ENCODE measurements around the gene ZNF417.
"Not testable (repeated sequence)": the region's sequence is repeated elsewhere in the genome, so short reads cannot be mapped to it uniquely, and the experiment has no call there.

Gene ZNF417

GRCh38 chr19:57887195-57887941, 29.0 kb downstream of the ZNF417 start:
- DNase-seq (ENCODE audit: low read depth in 2 of 2): no peak

GRCh38 chr19:57886046-57886445, 30.3 kb downstream of the ZNF417 start:
- no peak for DNase-seq (ENCODE audit: low read depth in 2 of 2)

DNA sequence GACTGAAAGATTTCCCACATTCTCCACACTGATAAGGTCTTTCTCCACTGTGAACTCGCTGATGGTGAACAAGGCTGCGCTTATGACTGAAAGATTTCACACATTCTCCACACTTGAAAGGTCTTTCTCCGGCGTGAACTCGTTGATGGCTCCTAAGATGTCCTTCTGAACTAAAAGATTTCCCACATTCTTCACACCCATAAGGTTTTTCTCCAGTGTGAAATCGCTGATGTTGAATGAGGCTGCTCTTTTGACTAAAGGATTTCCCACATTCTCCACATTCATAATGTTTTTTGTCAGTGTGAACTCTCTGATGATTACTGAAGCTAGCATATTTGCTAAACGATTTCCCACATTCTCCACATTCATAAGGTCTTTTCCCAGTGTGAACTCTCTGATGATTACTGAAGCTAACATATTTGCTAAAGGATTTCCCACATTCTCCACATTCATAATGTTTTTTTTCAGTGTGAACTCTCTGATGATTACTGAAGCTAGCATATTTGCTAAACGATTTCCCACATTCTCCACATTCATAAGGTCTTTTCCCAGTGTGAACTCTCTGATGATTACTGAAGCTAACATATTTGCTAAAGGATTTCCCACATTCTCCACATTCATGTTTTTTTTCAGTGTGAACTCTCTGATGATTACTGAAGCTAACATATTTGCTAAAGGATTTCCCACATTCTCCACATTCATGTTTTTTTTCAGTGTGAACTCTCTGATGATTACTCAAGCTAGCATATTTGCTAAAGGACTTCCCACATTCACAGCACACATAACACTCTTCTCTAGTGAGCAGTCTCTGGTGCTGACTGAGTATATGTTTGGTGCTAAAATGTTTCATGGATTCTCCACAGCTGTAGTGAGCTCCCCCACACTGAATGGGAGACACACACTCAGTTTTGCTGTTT, 42.3 kb downstream of the ZNF417 start:
- not testable (repeated sequence) for DNase-seq (ENCODE audit: low read depth in 2 of 2)

DNA sequence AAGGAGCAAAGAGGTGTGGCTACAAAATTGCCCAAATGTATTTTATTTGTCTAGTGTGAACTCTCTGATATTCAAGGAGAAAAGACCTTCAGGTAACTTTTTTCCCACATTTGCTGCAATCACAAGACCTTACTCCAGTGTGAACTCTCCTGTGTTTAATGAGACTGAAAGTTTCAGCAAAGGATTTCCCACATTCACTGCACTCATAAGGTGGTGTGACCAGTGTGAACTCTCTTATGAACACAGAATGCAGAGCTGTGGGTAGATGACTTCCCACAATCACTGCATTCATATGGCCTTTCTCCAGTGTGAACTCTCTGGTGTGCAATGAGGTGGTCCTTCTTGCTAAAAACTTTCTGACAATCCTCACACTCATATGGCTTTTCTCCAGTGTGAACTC, 43.9 kb downstream of the ZNF417 start:
- DNase-seq (ENCODE audit: low read depth in 2 of 2): no peak

GRCh38 chr19:57870225-57870624, 46.2 kb downstream of the ZNF417 start:
- no peak for DNase-seq (ENCODE audit: low read depth in 2 of 2)

GRCh38 chr19:57869655-57870054, 46.7 kb downstream of the ZNF417 start:
- not testable (repeated sequence) for DNase-seq (ENCODE audit: low read depth in 2 of 2)

DNA sequence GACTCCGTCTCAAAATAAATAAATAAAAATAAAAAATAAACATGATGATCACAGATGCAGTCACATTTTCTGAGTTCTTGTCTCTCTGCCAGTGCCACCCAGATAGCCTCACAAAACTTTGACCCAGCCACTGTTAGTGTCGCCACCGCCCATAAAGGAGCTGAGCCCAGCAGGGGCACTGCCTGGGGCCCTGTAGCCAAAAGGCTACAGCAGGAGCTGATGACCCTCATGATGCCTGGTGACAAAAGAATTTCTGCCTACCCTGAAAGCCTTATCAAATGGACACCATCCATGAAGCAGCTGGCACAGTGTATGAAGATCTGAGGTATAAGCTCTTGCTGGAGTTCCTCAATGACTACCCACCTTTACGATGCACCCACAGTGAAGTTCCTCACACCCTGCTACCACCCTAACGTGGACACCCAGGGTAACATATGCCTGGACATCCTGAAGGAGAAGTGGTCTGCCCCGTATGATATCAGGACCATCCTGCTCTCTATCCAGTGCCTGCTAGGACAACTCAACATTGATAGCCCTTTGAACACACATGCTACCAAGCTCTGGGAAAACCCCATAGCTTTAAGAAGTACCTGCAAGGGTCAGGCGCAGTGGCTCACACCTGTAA, 48.4 kb downstream of the ZNF417 start:
- no peak for DNase-seq (ENCODE audit: low read depth in 2 of 2)
